ENCODE results near the gene LRRC8B. TPM values are rescaled to one million over a fixed set of nuclear protein-coding genes. Genes with fewer than 3 reads are reported as not detected.
A peak's percentile ranks its signal among the peaks of the same experiment; 100 is the strongest.
"Not testable (repeated sequence)": the region's sequence is repeated elsewhere in the genome, so short reads cannot be mapped to it uniquely, and the experiment has no call there.

LRRC8B gene
- total RNA-seq, 2 donors from 2014 or later = 5.5 to 8.2 TPM

DNA sequence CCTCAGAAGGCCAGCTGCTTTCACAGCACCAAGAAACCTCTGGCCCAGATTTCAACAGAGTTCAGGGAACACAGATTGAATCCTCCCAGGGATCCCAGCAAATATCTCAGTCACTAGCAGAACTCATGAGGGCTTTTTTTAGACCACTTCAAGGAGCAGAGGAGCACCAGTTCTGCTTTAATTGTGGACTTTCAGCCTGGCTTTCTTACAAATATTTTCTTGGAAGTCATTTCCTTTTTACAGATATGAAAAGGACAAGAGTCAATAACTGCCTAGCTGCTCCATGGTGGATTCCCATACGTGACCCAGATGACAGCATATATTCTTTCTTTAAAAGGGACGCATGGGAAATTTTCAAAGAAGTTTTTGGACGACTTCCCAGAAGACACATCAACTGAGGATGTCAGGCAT, 6.4 kb upstream of the LRRC8B start:
- peak overlapping the region in 1 of 2 donors; percentile 35 for H3K27ac ChIP-seq
- no peaks in the 10 kb centered on the region for H3K9me3 ChIP-seq
- no peaks in the 10 kb centered on the region for H3K36me3 ChIP-seq
- no peak overlapping the region for H3K4me3 ChIP-seq
- TF ChIP-seq, protein P1, sequence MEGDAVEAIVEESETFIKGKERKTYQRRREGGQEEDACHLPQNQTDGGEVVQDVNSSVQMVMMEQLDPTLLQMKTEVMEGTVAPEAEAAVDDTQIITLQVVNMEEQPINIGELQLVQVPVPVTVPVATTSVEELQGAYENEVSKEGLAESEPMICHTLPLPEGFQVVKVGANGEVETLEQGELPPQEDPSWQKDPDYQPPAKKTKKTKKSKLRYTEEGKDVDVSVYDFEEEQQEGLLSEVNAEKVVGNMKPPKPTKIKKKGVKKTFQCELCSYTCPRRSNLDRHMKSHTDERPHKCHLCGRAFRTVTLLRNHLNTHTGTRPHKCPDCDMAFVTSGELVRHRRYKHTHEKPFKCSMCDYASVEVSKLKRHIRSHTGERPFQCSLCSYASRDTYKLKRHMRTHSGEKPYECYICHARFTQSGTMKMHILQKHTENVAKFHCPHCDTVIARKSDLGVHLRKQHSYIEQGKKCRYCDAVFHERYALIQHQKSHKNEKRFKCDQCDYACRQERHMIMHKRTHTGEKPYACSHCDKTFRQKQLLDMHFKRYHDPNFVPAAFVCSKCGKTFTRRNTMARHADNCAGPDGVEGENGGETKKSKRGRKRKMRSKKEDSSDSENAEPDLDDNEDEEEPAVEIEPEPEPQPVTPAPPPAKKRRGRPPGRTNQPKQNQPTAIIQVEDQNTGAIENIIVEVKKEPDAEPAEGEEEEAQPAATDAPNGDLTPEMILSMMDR (IDR thresholded peaks at IDR 0.05) = no peak
- H3K27me3 ChIP-seq = no peaks in the 10 kb centered on the region
- DNase-seq (ENCODE audit: low spot score) = no peak
- H3K4me1 ChIP-seq = peaks cover 0 to 10% of the 10 kb centered on the region in 2 donors

DNA sequence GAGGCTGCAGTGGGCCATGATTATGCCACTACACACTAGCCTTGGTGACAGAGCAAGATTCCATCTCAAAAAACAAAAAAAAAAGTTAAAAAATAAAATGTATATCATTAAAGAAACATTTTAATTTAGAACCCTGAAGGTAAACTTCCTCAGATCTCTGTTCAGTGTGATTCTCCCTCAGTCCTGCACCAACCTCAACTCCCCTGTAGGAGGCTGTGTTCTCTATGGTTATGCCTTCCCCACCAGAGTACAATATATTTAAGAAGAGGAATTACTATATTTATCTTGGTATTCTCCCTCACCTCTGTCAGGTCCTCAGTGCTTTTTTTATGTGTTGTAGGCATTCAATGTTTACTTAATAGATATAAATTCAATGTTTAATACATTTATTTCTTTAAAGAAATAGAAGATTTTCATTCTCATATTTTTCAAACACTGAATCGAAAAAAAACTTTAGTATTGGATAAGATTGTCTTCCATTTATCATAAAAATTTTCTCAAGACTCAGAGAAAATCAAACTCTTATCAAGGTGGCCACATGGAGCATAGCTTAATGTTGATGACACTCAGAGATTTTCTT, 4.8 kb upstream of the LRRC8B start:
- DNase-seq (ENCODE audit: low spot score) = no peak
- Histone ChIP-seq H3K27ac (no peak overlapping the region), H3K4me1 (peaks cover 0 to 18% of the 10 kb centered on the region in 2 donors), H3K27me3 (no peaks in the 10 kb centered on the region), H3K36me3 (no peaks in the 10 kb centered on the region), H3K4me3 (no peak overlapping the region), H3K9me3 (no peaks in the 10 kb centered on the region)
- TF ChIP-seq, protein P1 (IDR thresholded peaks at IDR 0.05) = peak; percentile 18 to 66

DNA sequence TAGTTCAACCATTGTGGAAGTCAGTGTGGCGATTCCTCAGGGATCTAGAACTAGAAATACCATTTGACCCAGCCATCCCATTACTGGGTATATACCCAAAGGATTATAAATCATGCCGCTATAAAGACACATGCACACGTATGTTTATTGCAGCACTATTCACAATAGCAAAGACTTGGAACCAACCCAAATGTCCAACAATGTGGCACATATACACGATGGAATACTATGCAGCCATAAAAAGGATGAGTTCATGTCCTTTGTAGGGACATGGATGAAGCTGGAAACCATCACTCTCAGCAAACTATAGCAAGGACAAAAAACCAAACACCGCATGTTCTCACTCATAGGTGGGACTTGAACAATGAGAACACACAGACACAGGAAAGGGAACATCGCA, 2.7 kb upstream of the LRRC8B start:
- not testable (repeated sequence) for H3K36me3 ChIP-seq; H3K27ac ChIP-seq; DNase-seq (ENCODE audit: low spot score); H3K9me3 ChIP-seq; H3K27me3 ChIP-seq; H3K4me3 ChIP-seq
- H3K4me1 ChIP-seq = peaks cover 0 to 24% of the 10 kb centered on the region in 2 donors

DNA sequence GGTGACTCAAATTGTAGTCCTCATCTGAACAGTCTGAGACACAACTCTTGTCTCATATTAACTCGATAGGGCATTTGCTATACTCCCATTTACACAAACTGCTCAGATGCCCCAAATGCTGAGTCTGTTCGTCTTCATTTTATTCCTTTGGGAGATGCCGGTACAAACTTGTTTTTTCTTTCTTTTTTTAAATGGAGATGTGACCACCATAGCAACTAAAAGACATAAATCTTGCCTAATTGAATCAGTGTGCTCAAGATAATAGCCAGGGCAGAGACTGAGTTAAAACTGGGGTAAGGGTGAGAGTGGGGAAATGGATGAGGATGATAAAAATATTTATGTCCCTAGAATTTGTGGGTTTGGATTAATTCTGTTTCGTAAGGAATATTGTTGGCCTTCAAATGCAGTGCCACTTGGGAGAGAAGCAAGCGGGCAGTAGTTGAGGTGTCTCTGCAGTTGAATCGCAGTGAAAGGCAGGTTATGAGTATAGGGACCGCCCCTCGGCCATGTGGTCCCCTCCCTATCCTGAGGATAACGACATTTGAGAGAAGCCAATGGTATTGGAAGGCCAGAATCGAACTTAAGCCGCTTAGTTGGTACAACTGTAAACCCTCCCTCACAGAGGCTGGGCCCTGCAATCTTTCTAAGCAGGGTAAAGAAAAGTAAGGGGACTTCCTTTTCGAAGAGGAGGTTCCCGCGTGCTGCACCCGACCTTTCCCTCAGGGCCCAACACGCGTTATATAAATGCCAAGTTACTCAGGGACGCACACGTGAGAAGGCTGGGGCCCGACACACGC, 859 bp upstream of the LRRC8B start:
- TF ChIP-seq, protein P1 (IDR thresholded peaks at IDR 0.05) = no peak
- H3K4me3 ChIP-seq = peak overlapping the region; percentile 94 to 97
- no peaks in the 10 kb centered on the region for H3K36me3 ChIP-seq
- peak overlapping the region; percentile 91 for H3K27ac ChIP-seq
- no peaks in the 10 kb centered on the region for H3K27me3 ChIP-seq
- DNase-seq (ENCODE audit: low spot score) = peak; percentile 63
- H3K4me1 ChIP-seq = peaks cover 0 to 14% of the 10 kb centered on the region in 2 donors
- H3K9me3 ChIP-seq = no peaks in the 10 kb centered on the region

DNA sequence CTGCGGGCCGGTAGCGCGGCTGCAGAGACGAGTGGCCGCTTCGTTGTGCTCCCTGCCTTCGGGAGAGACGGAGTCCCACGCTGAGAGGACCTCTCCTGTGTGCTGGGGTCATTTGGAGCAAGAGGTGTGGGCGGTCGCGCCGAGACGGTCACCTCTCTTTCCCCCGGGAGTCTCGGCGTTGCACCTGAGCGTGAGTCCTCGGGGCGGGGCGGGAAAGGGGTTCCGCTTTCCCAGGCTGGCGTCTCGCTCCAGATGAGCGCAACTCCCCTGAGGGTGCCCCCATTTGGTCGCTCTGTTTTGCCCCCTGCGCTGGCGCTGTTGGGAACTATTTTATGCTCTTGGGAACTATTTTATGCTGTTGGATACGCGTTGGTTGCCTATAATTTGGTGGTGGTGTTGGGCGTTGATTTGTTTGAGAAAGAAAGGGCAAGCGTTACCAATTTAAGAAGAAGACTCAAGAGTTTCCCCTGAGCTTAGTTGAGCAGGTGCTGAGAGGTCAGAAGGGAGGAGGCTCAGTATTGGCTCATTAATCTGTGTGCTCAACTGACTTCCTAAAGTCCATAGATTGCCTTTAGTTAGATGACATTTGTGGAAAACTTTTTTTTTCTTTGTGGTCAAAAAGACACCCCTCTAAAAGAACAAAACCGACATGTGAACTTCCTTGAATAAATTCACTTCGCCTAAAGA, 683 bp downstream of the LRRC8B start:
- no peak for DNase-seq (ENCODE audit: low spot score)
- TF ChIP-seq, protein P1 (IDR thresholded peaks at IDR 0.05) = no peak
- Histone ChIP-seq H3K4me3 (peak overlapping the region; percentile 94 to 97), H3K27me3 (no peaks in the 10 kb centered on the region), H3K27ac (peak overlapping the region; percentile 91), H3K4me1 (peaks cover 0 to 14% of the 10 kb centered on the region in 2 donors), H3K9me3 (no peaks in the 10 kb centered on the region), H3K36me3 (no peaks in the 10 kb centered on the region)

DNA sequence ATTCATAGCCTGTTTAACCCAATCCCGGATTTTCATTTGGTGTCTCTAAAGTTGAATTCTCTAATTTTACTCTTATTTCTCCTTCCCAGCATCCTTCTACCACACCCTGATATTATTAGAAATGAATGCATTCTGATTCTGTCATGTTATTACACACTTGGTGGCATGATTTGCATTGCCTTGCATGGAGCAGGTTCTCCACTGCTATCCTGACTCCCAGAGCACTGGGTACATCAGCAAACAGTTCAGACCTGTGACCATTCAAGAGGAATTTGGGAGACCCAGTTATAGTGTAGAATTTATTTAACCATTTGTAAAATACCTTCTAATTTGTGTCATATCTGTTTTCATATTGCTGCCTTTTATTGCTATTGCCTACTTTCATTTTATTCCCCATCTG, 2.6 kb downstream of the LRRC8B start:
- TF ChIP-seq, protein P1 (IDR thresholded peaks at IDR 0.05) = no peak
- Histone ChIP-seq H3K27me3 (no peaks in the 10 kb centered on the region), H3K36me3 (no peaks in the 10 kb centered on the region), H3K4me3 (no peak overlapping the region), H3K9me3 (no peaks in the 10 kb centered on the region), H3K27ac (no peak overlapping the region), H3K4me1 (peaks cover 0 to 14% of the 10 kb centered on the region in 2 donors)
- DNase-seq (ENCODE audit: low spot score) = no peak
